HG03064 (cell line): ENCODE results near the gene LEFTY1.
"Not testable (repeated sequence)": the region's sequence is repeated elsewhere in the genome, so short reads cannot be mapped to it uniquely, and the experiment has no call there.

Source experiments
- ATAC-seq: cut with Tn5 transposase; IDR thresholded peaks from one replicate; pipeline ENCODE4 v1.9.1; 2021; ENCODE audit warnings: low read depth; ENCODE audit not compliant: unreplicated experiment

The LEFTY1 gene, protein sequence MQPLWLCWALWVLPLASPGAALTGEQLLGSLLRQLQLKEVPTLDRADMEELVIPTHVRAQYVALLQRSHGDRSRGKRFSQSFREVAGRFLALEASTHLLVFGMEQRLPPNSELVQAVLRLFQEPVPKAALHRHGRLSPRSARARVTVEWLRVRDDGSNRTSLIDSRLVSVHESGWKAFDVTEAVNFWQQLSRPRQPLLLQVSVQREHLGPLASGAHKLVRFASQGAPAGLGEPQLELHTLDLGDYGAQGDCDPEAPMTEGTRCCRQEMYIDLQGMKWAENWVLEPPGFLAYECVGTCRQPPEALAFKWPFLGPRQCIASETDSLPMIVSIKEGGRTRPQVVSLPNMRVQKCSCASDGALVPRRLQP

GRCh38 chr1:225888898-225889601, at the start of gene LEFTY1:
LEFTY1 (minus strand) TSS chr1:225889146; CDS start chr1:225889066, 80 bp downstream.
- ATAC-seq, result no peak

DNA sequence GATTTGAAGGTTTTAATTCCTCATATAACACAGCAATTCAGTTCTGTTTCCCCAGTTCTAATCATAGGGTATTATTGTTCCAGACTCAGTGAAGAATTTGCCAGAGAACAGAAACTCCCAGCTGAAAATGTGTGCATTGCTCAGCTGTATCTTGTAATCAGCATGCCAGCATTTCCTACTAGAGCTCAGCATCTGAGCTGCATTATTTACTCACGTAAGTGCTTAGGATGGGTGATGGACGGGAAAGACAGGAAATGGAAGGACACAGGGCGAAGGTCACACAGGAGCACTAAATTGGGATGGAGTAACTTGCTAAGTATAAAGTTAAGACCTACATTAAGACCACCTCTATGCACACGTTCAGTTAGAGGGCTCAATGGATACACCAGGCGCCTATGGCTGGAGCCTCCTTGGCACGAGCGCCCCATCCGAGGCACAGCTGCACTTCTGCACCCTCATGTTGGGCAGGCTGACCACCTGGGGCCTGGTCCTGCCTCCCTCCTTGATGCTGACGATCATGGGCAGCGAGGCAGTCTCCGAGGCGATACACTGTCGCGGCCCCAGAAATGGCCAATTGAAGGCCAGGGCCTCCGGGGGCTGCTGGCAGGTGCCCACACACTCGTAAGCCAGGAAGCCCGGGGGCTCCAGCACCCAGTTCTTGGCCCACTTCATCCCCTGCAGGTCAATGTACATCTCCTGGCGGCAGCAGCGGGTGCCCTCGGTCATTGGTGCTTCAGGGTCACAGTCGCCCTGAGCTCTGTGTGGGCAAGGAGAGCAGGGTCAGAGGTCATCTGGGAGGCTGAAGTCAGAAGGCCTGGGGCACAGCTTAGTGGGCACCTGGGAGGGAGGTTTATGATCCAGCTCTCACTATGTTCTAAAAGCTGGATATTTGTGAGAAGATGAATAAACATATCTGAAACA, 48.4 kb upstream of the LEFTY1 start:
- ATAC-seq, result no peak

GRCh38 chr1:225936523-225936922, 47.6 kb upstream of the LEFTY1 start:
- ATAC-seq, result no peak

DNA sequence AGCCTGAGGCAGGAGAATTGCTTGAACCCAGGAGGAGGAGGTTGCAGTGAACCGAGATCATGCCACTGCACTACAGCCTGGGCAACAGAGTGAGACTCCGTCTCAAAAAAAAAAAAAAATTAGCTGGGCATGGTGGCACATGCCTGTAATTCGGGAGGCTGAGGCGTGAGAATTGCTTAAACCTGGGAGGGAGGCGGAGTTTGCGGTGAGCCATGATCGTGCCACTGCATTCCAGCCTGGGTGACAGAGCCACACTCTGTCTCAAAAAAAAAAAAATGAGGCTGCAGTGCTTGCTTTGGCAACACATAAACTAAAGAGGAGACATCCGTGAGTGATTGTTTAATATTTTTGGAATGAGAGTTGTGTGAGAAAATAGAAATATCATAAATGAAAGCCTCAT, 47.1 kb upstream of the LEFTY1 start:
- not testable (repeated sequence) for ATAC-seq

DNA sequence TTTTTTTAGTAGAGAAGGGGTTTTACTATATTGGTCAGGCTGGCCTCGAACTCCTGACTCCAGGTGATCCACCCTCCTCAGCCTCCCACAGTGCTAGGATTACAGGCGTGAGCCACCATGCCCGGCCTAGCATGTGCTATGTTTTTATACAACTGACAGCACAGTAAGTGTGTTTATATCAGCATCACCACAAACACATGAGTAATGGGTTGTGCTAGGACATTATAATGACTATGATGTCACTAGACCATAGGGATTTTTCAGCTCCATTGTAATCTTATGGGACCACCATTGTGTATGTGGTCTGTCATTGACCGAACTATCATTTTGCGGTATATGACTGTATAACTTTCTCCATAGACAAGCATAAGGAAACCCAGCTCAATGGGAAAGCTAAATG, 45.8 kb upstream of the LEFTY1 start:
- no peak for ATAC-seq

DNA sequence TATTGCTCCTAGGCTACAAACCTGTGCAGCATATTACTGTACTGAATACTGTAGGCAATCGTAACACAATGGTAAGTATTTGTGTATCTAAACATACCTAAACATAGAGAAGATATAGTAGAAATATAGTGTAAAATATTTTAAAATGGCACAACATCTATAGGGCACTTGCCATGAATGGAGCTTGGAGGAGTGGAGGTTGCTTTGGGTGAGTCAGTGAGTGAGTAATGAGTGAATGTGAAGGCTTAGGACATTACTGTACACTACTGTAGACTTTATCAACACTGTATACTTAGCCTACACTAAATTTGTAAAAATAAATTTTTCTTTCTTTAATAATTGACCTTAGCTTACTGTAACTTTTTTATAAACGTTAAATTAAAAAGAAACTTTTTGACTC, 44.1 kb upstream of the LEFTY1 start:
- ATAC-seq, result no peak

DNA sequence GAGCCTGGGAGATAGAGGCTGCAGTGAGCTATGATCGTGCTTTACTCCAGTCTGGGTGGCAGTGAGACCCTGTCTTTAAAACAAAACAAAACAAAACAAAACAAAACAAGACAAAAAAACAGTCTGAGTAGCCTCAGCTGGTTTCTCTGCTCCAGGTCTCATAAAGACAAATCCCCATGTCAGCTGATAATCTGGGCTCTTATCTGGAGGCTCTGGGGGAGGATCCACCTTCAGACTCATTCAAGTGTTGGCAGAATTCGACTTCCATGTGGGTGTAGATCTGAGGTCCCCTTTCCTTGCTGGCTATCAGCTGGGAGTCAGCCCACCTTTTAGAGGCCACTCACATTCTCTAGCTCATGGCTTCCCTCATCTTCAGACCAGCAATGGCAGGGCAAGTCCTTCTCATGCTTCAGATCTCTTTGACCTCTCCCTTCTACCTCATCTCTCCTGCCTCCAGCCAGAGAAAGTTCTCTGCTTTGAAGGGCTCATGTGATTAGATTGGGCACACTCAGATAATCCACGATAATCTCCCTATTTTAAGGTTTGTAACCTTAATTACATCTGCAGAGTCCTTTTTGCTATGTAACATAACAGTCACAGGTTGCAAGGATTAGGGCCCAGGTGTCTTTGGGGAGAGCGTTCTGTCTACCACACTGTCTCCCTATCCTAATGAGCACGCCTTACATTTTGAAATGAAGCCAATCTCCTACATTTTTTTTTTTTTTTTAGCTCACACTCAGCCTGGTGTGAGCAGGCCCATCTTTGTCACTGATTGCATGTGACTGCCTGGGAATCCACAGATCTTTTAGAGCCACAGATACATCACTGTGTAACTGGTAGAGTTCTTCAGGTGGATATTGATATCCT, 42.6 kb upstream of the LEFTY1 start:
- ATAC-seq, result no peak

DNA sequence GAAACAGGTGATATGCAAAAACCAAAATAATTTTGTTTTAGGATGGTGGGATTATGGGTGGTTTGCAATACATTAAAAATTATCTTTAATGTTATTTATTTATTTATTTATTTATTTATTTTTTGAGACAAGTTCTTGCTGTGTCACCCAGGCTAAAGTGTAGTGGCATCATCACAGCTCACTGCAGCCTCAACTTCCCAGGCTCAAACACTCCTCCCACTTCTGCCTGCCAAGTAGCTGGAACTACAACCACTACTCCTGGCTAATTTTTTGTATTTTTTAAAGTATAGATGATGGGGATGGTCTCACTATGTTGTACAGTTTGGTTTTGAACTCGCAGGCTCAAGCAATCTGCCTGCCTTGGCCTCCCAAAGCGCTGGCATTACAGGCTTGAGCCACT, 41.6 kb upstream of the LEFTY1 start:
- ATAC-seq, result no peak

- not testable (repeated sequence) for ATAC-seq
These were observed 40.5 kb upstream of the LEFTY1 start for GRCh38 chr1:225929462-225929861.

DNA sequence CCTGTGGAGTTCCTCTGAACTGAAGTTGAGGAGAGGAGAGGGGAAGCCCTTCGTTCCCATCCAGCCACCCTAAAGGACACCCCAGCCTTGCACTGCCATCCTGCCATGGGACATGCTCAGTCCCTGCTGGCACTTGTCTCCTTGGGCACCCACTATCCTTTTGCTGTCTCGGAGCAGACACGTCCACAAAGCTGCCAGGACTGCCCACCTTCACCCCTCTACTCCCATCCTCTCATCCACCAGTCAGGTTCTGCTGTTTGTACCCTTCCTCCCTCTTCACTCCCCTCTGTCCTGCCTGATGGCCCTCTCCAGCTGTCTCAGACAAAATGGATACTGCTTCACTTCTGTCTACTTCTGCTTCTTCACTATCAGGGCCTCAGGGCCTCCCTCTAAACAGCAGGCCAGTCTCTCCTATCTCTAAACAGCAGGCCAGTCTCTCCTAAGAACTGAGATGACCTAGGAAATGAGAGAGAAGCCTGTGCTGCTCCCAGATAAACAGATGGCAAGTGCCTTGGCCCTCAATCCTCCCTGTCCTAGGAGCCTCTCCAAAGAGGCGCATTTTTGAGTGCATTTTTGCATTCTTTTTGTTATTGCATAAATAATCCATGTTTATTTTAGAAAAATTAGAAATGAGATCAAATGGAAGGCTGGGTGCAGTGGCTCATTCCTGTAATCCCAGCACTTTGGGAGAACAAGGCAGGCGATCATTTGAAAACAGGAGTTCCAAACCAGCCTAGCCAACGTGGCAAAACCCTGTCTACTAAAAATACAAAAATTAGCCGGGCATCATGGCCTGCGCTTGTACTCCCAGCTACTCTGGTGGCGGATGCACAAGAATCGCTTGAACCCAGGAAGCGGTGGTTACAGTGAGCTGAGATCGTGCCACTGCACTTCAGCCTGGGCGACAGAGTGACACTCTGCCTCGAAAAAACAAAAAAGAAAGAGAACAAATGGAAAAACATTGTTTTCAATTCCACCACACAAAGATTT, 39.5 kb upstream of the LEFTY1 start:
- no peak for ATAC-seq

- no peak for ATAC-seq
These were observed 37.7 kb upstream of the LEFTY1 start for GRCh38 chr1:225926551-225927113.

GRCh38 chr1:225923692-225924555, 35.0 kb upstream of the LEFTY1 start, which contains the start of gene PYCR2:
PYCR2 (minus strand) TSS chr1:225924250; CDS start chr1:225924110, 140 bp downstream.
- peak; percentile 95 for ATAC-seq

GRCh38 chr1:225923381-225923691, 34.4 kb upstream of the LEFTY1 start:
- no peak for ATAC-seq

- ATAC-seq, result no peak
These were observed 33.1 kb upstream of the LEFTY1 start for GRCh38 chr1:225921734-225922709.

DNA sequence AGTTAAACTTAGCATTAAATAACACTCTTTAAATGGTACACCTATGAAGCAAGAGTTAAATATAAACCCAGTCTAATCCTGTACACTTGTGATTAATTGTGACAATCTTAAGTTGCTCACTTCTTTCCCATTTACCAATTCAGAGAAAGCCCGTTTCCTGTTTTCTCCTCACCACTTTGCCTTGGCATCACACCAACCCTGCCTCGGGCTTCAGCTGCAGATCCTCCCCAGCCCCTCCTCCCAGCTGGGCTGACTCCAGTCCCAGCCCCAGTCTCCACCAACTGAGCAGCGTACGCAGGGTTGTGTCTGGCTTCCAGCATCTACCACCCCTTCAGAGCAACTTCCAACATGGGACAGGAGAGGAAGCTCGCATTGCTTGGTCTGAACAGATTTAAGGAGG, 31.0 kb upstream of the LEFTY1 start:
- ATAC-seq, result no peak

DNA sequence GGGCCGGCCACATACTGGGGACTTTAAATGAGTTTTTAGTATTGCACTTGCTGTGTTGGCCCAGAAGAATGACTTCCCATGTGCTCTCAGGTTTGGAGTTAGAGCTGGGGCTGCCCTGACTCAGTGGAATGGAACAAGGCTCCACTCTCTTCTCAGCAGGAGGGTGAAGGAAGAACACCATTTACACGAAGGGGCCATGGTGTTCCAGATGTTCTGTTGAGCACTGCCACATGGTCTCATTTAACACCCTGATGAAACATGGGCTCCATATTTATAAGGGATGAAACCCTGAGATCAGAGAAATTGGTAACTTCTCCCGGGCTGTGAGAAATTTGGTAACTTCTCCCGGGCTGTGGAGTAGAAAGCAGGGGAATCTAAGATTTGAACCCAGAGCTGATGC, 29.3 kb upstream of the LEFTY1 start:
- ATAC-seq, result no peak

GRCh38 chr1:225917536-225917935, 28.6 kb upstream of the LEFTY1 start:
- no peak for ATAC-seq
